ENCODE measurements around the gene SGIP1.

GRCh38 chr1:66751160-66751559, 217.2 kb downstream of the SGIP1 start:
- no peak for TF ChIP-seq RFX5 (IDR thresholded peaks at IDR 0.05; ENCODE audit: low read depth, low read length)
- no peak for TF ChIP-seq USF2 (IDR thresholded peaks at IDR 0.05; ENCODE audit: low read depth, low read length)
- no peak for TF ChIP-seq CTCF (conservative IDR thresholded peaks at IDR 0.05; ENCODE audit: low read depth, low read length)
- TF ChIP-seq POLR2A (IDR thresholded peaks at IDR 0.05; ENCODE audit: low read depth, low read length), result no peak
- no peak for TF ChIP-seq CEBPB (IDR thresholded peaks at IDR 0.05; ENCODE audit: low read depth, low read length)
- no peak for TF ChIP-seq BHLHE40 (IDR thresholded peaks at IDR 0.05; ENCODE audit: low read depth, low read length)
- TF ChIP-seq MXI1 (IDR thresholded peaks at IDR 0.05; ENCODE audit: borderline replicate concordance, low read depth, low read length), result no peak

Measured in IMR-90 (cell line).